Measurements from ENCODE around the gene ZNF18.
"Not testable (repeated sequence)": the region's sequence is repeated elsewhere in the genome, so short reads cannot be mapped to it uniquely, and the experiment has no call there.

Gene ZNF18

DNA sequence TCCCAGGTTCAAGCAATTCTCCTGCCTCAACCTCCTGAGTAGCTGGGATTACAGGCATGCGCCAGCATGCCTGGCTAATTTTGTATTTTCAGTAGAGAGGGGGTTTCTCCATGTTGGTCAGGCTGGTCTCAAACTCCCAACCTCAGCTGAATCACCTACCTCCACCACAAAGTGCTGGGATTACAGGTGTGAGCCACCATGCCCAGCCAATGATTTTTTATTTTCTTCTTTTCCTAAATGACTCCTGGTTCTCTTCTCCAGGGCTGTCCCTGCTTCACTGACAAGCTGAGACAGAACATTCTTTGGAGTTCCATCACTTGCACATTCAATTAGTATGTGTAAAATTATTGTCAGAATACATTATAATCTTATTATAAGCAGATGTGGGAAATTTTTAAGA lies 47.7 kb downstream of the ZNF18 start:
- H3K27ac ChIP-seq (ENCODE audit: low read length); H3K36me3 ChIP-seq (ENCODE audit: control insufficient read depth in 2 of 2, insufficient read depth in 2 of 2, low read length in 2 of 2); H3K9ac ChIP-seq (ENCODE audit: low read length in 2 of 2); H3K4me3 ChIP-seq (ENCODE audit: low read length in 2 of 2); H3K9me3 ChIP-seq (ENCODE audit: control insufficient read depth in 2 of 2, low read length in 2 of 2); H3K4me1 ChIP-seq (ENCODE audit: control insufficient read depth, insufficient read depth, low read length); H3K27me3 ChIP-seq (ENCODE audit: control insufficient read depth in 1 of 2, insufficient read depth in 2 of 2, low read length in 2 of 2): not testable (repeated sequence)

DNA sequence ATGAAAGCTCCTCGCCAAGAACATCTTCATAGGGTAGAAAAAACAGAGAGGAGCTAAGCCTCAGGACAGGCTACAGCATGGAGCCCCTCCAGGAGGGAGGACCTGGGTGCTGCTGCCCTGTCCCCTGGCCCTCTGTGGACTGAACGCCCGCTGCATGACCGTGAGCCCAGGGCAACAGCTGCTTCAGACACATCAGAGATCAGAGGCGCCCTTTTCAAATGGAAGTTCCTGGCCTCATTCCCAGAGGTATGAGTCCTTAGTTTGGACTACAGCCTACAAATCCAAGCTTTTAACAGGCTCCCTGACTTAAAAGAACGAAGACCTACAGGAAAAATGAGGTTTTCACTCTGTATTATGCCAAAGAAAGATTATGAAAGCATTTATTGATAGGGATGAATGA lies 48.5 kb downstream of the ZNF18 start:
- H3K4me3 ChIP-seq (ENCODE audit: low read length in 2 of 2): peak overlapping the region; percentile 21 to 59

DNA sequence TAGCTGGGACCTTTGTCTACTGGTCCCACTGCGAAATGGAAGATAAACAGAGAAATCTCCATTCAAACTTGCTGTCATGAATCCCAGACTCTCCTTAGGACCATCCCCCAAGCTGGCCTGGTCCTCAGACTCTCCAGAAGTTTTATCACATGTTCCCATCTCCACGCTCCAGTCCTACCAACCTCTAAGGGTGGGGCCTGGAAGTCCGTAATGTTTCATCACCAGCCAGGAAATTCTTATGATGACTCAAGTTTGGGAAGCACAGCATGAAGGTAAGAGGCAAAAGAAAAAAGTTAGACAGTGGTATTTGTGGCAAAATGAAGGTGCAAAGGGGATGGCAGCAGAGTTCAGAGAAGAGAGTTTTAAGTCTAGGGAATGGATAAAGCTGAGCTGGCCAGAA lies 52.7 kb downstream of the ZNF18 start:
- Histone ChIP-seq H3K4me1 (ENCODE audit: control insufficient read depth, insufficient read depth, low read length) (peaks cover 3% of the 10 kb centered on the region), H3K27me3 (ENCODE audit: control insufficient read depth in 1 of 2, insufficient read depth in 2 of 2, low read length in 2 of 2) (no peaks in the 10 kb centered on the region), H3K9ac (ENCODE audit: low read length in 2 of 2) (no peak overlapping the region)

More for the DNA sequence above, 48.5 kb downstream of the ZNF18 start:
- Histone ChIP-seq H3K4me1 (ENCODE audit: control insufficient read depth, insufficient read depth, low read length) (peaks cover 3% of the 10 kb centered on the region), H3K36me3 (ENCODE audit: control insufficient read depth in 2 of 2, insufficient read depth in 2 of 2, low read length in 2 of 2) (no peaks in the 10 kb centered on the region), H3K9ac (ENCODE audit: low read length in 2 of 2) (peak overlapping the region in 1 of 2 donors; percentile 4), H3K27ac (ENCODE audit: low read length) (no peak overlapping the region), H3K27me3 (ENCODE audit: control insufficient read depth in 1 of 2, insufficient read depth in 2 of 2, low read length in 2 of 2) (no peaks in the 10 kb centered on the region), H3K9me3 (ENCODE audit: control insufficient read depth in 2 of 2, low read length in 2 of 2) (peaks cover 0 to 3% of the 10 kb centered on the region in 2 donors)

DNA sequence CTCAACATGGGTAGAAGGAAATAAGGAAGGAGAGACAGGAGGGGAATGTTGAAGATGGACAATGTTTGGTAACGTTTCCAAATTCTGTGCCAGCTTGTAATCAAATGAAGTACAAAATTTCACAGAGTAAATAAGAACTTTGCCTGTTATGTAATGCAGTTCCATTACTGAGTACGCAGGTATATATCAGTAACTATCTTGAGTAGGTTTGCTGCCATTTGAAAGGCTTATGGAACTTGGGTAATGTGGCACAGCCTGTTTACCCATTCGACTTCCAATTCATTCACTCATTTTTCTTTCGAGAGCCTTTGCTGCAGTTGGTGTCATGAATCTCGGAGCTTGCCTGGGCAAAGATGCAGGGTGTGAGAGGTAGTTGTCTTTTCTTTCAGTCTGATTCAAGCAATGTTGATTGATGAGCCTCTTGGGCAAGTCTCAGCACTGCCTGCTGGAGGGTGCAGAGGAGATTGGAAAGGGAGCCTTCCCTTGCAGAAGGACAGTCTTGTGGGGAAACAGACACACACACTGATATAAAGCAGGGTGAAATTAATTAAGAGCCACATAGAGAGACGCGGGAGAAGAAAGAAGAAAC lies 53.4 kb downstream of the ZNF18 start:
- H3K9me3 ChIP-seq (ENCODE audit: control insufficient read depth in 2 of 2, low read length in 2 of 2): no peaks in the 10 kb centered on the region
- H3K4me3 ChIP-seq (ENCODE audit: low read length in 2 of 2): no peak overlapping the region
- H3K4me1 ChIP-seq (ENCODE audit: control insufficient read depth, insufficient read depth, low read length): peaks cover 3% of the 10 kb centered on the region
- H3K9ac ChIP-seq (ENCODE audit: low read length in 2 of 2): no peak overlapping the region
- H3K27me3 ChIP-seq (ENCODE audit: control insufficient read depth in 1 of 2, insufficient read depth in 2 of 2, low read length in 2 of 2): no peaks in the 10 kb centered on the region
- H3K27ac ChIP-seq (ENCODE audit: low read length): no peak overlapping the region
- H3K36me3 ChIP-seq (ENCODE audit: control insufficient read depth in 2 of 2, insufficient read depth in 2 of 2, low read length in 2 of 2): no peaks in the 10 kb centered on the region

More for the DNA sequence above, 52.7 kb downstream of the ZNF18 start:
- H3K36me3 ChIP-seq (ENCODE audit: control insufficient read depth in 2 of 2, insufficient read depth in 2 of 2, low read length in 2 of 2): no peaks in the 10 kb centered on the region
- H3K27ac ChIP-seq (ENCODE audit: low read length): no peak overlapping the region
- H3K9me3 ChIP-seq (ENCODE audit: control insufficient read depth in 2 of 2, low read length in 2 of 2): no peaks in the 10 kb centered on the region
- no peak overlapping the region for H3K4me3 ChIP-seq (ENCODE audit: low read length in 2 of 2)

DNA sequence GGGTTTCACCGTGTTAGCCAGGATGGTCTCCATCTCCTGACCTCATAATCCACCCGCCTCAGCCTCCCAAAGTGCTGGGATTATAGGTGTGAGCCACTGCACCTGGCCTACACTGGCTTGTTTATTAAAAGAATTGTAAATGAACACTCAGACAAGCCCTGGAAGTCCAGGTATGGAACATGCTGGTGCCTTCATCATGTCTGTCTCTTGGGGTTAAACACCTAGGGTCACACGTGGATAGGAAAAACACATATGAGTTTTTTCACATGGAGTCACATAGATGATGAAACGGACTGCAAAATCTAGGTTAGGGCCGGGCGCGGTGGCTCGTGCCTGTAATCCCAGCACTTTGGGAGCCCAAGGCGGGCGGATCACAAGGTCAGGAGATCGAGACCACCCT lies 54.2 kb downstream of the ZNF18 start:
- H3K4me1 ChIP-seq (ENCODE audit: control insufficient read depth, insufficient read depth, low read length); H3K9ac ChIP-seq (ENCODE audit: low read length in 2 of 2); H3K4me3 ChIP-seq (ENCODE audit: low read length in 2 of 2); H3K27me3 ChIP-seq (ENCODE audit: control insufficient read depth in 1 of 2, insufficient read depth in 2 of 2, low read length in 2 of 2); H3K27ac ChIP-seq (ENCODE audit: low read length); H3K36me3 ChIP-seq (ENCODE audit: control insufficient read depth in 2 of 2, insufficient read depth in 2 of 2, low read length in 2 of 2); H3K9me3 ChIP-seq (ENCODE audit: control insufficient read depth in 2 of 2, low read length in 2 of 2): not testable (repeated sequence)

DNA sequence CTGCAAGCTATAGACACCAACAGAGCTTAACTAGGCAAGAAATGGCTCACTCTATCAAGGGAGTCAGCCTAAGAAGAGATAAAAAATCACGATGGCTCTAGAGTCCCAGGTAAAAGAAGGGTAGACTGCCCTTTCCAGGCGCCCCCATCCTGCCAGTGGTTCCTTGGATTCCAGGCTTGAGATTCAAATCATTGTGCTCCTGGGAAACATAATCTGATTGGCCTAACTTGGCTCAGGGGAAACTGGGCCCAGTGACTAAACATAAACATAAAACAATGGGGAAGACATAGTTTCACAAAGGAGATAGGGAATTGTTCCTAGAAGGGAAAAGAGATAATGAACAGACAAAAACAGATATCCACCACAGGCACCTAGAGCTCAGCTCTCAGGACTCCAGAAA lies 56.4 kb downstream of the ZNF18 start:
- H3K9me3 ChIP-seq (ENCODE audit: control insufficient read depth in 2 of 2, low read length in 2 of 2): no peaks in the 10 kb centered on the region
- no peaks in the 10 kb centered on the region for H3K4me1 ChIP-seq (ENCODE audit: control insufficient read depth, insufficient read depth, low read length)
- H3K36me3 ChIP-seq (ENCODE audit: control insufficient read depth in 2 of 2, insufficient read depth in 2 of 2, low read length in 2 of 2): no peaks in the 10 kb centered on the region
- no peak overlapping the region for H3K9ac ChIP-seq (ENCODE audit: low read length in 2 of 2)
- H3K27ac ChIP-seq (ENCODE audit: low read length): no peak overlapping the region
- H3K4me3 ChIP-seq (ENCODE audit: low read length in 2 of 2): no peak overlapping the region
- peaks cover 0 to 2% of the 10 kb centered on the region in 2 donors for H3K27me3 ChIP-seq (ENCODE audit: control insufficient read depth in 1 of 2, insufficient read depth in 2 of 2, low read length in 2 of 2)

DNA sequence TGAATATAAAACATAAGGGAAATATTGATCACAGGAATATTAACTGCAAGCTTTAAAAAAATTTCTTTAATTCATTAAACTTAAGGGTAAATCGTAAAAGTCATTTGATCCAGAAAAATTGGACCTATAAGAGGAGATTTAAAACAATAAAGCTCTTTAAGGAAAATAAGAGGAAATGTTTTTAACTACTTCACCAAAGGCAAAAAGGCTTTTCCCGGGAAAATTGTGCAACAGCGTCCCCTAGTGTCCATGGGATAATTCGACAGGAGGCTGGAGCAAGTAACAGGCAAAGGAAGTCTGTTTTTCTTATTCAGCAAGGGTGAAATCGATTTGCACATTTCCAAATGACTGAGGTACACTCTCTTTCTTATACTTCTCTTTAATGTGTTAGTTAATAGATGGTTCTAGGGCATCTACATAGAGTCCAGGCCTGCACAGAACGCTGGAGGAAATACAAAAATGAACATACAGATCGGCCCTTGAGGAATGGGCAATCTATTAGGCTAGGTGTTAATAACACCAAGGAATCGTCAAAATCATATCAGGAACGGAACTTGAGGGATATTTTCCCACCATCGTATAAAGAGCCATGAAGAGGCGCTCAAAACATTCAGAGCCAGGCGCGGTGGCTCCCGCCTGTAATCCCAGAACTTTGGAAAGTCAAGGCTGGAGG lies 61.4 kb downstream of the ZNF18 start:
- no peaks in the 10 kb centered on the region for H3K9me3 ChIP-seq (ENCODE audit: control insufficient read depth in 2 of 2, low read length in 2 of 2)
- no peak overlapping the region for H3K27ac ChIP-seq (ENCODE audit: low read length)
- no peak overlapping the region for H3K9ac ChIP-seq (ENCODE audit: low read length in 2 of 2)
- H3K27me3 ChIP-seq (ENCODE audit: control insufficient read depth in 1 of 2, insufficient read depth in 2 of 2, low read length in 2 of 2): peaks cover 0 to 2% of the 10 kb centered on the region in 2 donors
- H3K4me3 ChIP-seq (ENCODE audit: low read length in 2 of 2): no peak overlapping the region
- no peaks in the 10 kb centered on the region for H3K36me3 ChIP-seq (ENCODE audit: control insufficient read depth in 2 of 2, insufficient read depth in 2 of 2, low read length in 2 of 2)
- H3K4me1 ChIP-seq (ENCODE audit: control insufficient read depth, insufficient read depth, low read length): no peaks in the 10 kb centered on the region

DNA sequence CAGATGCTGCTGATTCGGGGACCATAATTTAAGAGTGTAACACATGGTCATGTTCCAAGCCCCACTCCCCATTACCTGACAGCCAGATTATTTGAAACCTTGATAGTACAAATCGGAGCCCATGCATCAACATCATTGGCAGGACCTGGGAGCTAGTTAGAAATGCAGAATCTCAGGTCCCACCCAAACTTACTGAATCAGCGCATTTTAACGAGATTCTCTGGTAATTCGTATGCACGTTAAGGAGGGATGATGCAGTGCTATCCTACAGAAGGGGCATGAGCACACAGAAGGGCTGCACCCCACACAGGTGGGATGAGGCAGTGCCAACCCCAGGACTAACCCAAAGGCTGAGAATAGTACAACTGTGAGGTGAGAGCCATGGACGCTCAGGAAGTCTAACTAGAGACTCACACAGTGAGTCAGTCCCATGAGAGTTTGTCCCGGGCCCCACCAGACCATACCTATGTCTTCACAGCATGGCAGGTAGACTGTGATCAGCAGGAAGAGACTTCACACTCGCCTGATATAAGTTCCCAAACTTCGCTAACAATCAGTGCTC lies 64.9 kb downstream of the ZNF18 start:
- Histone ChIP-seq H3K9me3 (ENCODE audit: control insufficient read depth in 2 of 2, low read length in 2 of 2) (no peaks in the 10 kb centered on the region), H3K36me3 (ENCODE audit: control insufficient read depth in 2 of 2, insufficient read depth in 2 of 2, low read length in 2 of 2) (no peaks in the 10 kb centered on the region), H3K27ac (ENCODE audit: low read length) (no peak overlapping the region), H3K4me3 (ENCODE audit: low read length in 2 of 2) (no peak overlapping the region), H3K27me3 (ENCODE audit: control insufficient read depth in 1 of 2, insufficient read depth in 2 of 2, low read length in 2 of 2) (no peaks in the 10 kb centered on the region), H3K4me1 (ENCODE audit: control insufficient read depth, insufficient read depth, low read length) (no peaks in the 10 kb centered on the region), H3K9ac (ENCODE audit: low read length in 2 of 2) (no peak overlapping the region)

DNA sequence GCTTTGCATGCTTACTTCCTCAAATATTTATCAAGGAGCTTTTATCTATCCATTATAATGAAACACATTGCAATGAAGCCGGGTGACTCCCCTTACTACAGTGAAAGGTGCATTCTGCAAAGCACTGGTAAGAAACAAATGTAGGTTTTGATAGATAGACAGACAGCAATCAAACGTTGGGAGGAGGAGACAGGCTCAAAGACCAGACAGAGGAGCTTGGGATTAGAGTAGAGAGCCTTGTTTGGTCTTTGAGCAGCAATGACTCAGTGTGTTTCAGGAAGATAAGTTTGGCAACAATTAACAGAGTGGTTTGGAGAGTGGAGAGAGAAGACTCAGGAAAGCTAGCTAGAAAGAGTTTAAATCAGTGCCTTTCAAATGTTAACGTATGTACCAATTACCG lies 68.8 kb downstream of the ZNF18 start:
- Histone ChIP-seq H3K9ac (ENCODE audit: low read length in 2 of 2) (no peak overlapping the region), H3K9me3 (ENCODE audit: control insufficient read depth in 2 of 2, low read length in 2 of 2) (no peaks in the 10 kb centered on the region), H3K4me3 (ENCODE audit: low read length in 2 of 2) (no peak overlapping the region), H3K27ac (ENCODE audit: low read length) (no peak overlapping the region), H3K27me3 (ENCODE audit: control insufficient read depth in 1 of 2, insufficient read depth in 2 of 2, low read length in 2 of 2) (no peaks in the 10 kb centered on the region), H3K36me3 (ENCODE audit: control insufficient read depth in 2 of 2, insufficient read depth in 2 of 2, low read length in 2 of 2) (no peaks in the 10 kb centered on the region), H3K4me1 (ENCODE audit: control insufficient read depth, insufficient read depth, low read length) (no peaks in the 10 kb centered on the region)

All from stomach smooth muscle (tissue), 2 donors.